Measurements from ENCODE around the gene LNPK.

- TF ChIP-seq SIN3A (IDR thresholded peaks at IDR 0.05; ENCODE audit: borderline replicate concordance in 2 of 2, control insufficient read depth in 1 of 2, low read depth in 2 of 2, low read length in 2 of 2), result no peak
- no peak for TF ChIP-seq STAG1 (CRISPR knock-in tag; IDR thresholded peaks at IDR 0.05; ENCODE audit: borderline replicate concordance)
- no peak for TF ChIP-seq DEAF1 (CRISPR knock-in tag; IDR thresholded peaks at IDR 0.05)
Measured at GRCh38 chr2:175957845-175958244, 44.2 kb downstream of the LNPK start.

Data from K562 (cell line).